Epithelial cell of prostate (primary cell): Measurements from ENCODE around the gene SMG7.
"Not testable (repeated sequence)": the region's sequence is repeated elsewhere in the genome, so short reads cannot be mapped to it uniquely, and the experiment has no call there.

Source experiments
- DNase-seq: peaks from one replicate; pipeline ENCODE4 v3.0.0-alpha.2; 2011; ENCODE audit warnings: low read depth, low spot score
- H3K27ac ChIP-seq: fragments of 450-650 bp; 2 replicates; pipeline ENCODE4 v1.5.1; 2017; ENCODE audit warnings: mild to moderate bottlenecking

The SMG7 gene, protein sequence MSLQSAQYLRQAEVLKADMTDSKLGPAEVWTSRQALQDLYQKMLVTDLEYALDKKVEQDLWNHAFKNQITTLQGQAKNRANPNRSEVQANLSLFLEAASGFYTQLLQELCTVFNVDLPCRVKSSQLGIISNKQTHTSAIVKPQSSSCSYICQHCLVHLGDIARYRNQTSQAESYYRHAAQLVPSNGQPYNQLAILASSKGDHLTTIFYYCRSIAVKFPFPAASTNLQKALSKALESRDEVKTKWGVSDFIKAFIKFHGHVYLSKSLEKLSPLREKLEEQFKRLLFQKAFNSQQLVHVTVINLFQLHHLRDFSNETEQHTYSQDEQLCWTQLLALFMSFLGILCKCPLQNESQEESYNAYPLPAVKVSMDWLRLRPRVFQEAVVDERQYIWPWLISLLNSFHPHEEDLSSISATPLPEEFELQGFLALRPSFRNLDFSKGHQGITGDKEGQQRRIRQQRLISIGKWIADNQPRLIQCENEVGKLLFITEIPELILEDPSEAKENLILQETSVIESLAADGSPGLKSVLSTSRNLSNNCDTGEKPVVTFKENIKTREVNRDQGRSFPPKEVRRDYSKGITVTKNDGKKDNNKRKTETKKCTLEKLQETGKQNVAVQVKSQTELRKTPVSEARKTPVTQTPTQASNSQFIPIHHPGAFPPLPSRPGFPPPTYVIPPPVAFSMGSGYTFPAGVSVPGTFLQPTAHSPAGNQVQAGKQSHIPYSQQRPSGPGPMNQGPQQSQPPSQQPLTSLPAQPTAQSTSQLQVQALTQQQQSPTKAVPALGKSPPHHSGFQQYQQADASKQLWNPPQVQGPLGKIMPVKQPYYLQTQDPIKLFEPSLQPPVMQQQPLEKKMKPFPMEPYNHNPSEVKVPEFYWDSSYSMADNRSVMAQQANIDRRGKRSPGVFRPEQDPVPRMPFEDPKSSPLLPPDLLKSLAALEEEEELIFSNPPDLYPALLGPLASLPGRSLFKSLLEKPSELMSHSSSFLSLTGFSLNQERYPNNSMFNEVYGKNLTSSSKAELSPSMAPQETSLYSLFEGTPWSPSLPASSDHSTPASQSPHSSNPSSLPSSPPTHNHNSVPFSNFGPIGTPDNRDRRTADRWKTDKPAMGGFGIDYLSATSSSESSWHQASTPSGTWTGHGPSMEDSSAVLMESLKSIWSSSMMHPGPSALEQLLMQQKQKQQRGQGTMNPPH

DNA sequence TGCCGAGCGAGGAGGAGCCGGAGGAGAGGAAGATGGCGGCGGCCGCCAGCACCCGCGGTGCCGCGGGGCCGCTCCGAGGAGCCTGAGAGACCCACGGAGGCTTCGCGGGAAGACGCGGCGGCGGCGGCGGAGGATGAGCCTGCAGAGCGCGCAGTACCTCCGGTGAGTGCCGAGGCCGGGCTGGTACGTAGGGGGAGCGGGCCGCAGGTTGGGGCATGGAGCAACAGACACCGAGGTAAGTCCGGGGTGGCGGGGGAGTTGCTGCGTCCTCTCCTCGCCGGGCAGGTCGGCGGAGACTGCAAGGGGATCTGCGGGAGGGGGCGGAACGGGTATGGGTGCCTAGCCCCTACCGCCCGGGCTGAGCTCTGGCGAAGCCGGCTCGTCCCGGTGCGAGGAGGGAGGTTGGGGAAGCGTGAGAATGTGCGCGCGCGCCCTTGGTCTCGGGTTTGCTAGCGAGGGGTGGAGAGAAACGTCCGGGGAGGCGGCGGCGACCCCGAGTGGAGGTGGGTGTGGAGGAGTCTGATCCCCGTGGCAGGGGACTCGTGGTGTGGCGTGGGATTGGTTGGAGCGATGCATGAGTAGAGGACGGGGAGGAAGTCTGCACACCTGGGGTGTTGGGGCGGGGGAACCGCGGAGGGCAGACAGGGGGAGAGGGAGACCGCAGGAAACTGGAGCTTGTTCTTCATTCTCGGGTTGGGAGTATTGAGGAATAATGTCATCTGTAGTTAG is at the start of gene SMG7:
TSS of gene SMG7 (plus strand) at position 12 of the 729 bp plus-strand sequence. CDS start at position 134, 122 bp downstream.
- DNase-seq: no peak

GRCh38 chr1:183423541-183423940 is 48.8 kb upstream of the SMG7 start:
- H3K27ac ChIP-seq: no peak overlapping the region
- no peak for DNase-seq

More for the DNA sequence above, at the start of gene SMG7:
- H3K27ac ChIP-seq: peak within 1 kb of the TSS; percentile 93

DNA sequence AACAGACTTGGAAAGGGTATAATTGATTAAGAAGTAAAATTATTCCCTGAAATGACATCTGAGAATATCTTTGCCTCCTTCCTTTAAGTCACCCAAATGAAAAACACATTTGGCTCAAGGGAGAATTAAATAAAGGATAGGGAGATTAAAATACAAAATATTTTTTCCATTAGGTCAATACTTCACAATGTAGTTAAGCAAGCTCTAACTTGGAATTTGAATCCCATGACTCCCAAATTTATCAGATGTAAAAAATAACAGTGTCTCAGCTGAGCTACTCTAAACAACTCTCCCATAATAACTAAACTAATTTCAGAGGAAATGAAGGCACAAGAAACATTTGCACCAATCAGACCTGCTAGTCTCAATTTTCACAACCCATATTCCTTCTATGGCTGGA is 47.6 kb upstream of the SMG7 start:
- no peak for DNase-seq

DNA sequence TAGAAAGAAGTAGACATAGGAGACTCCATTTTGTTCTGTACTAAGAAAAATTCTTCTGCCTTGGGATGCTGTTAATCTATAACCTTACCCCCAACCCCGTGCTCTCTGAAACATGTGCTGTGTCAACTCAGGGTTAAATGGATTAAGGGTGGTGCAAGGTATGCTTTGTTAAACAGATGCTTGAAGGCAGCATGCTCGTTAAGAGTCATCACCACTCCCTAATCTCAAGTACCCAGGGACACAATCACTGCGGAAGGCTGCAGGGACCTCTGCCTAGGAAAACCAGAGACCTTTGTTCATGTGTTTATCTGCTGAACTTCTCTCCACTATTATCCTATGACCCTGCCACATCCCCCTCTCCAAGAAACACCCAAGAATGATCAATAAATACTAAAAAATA is 44.7 kb upstream of the SMG7 start:
- not testable (repeated sequence) for DNase-seq, H3K27ac ChIP-seq

More for the DNA sequence above, 47.6 kb upstream of the SMG7 start:
- H3K27ac ChIP-seq: no peak overlapping the region

- peak overlapping the region; percentile 75 for H3K27ac ChIP-seq
- no peak for DNase-seq
Observed at GRCh38 chr1:183431840-183432547, 40.3 kb upstream of the SMG7 start.

DNA sequence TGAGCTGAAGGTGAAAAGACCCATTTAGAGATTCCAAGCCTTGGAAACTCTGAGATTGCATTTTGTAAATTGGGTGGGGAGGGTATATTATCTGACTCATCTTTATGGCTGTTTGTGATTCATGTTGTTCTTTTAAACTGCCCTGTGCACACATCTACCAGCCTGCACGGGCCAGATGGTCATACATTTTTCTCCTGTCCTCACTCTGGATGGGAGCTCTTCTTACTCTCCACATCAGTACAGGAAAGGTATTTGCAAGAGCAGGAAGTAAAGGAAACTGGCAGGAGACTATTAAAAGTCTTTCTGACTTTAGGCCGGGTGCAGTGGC is 39.8 kb upstream of the SMG7 start:
- peak overlapping the region; percentile 75 for H3K27ac ChIP-seq
- DNase-seq: peak; percentile 43

GRCh38 chr1:183433703-183434102 is 38.6 kb upstream of the SMG7 start:
- no peak for DNase-seq
- no peak overlapping the region for H3K27ac ChIP-seq

DNA sequence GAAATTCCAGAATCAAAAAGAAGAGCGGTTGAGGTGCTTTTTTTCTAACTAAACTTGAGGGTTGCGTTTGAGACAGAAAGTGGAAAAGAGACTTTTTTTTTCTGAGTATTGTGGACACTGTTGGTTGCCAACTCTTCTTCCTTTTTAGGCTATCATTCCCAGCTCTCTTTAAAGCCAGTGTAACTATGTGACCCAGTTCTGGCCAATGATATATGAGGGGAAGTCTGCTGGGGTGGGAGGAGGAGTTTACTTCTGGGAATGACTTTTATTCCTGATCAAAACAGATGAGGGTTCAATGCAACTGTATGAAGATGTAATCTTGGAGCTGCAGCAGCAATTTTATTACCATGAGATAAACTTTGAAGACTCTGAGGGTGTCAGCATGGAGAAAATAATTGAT is 36.8 kb upstream of the SMG7 start:
- DNase-seq: no peak
- H3K27ac ChIP-seq: no peak overlapping the region

- DNase-seq: no peak
- no peak overlapping the region for H3K27ac ChIP-seq
Observed at GRCh38 chr1:183438060-183438459, 34.2 kb upstream of the SMG7 start.

DNA sequence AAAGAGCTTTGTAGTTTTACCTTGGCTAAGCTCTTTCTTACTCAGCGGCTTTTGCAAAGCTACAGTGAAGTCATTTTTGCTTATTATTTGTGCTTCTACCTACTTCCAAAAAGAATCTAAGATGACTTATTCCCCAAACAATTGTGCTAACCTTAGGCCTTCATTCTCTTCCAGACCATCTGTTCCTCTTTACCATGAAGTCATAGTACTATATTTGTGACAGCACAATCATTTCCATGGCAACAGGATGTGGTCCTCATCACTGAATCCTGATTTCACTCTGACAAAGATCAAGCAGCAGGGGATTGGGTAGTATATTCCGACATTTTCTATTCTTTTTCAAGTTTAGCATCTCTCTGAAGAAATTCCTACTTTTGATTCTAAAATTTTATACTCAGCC is 29.3 kb upstream of the SMG7 start:
- H3K27ac ChIP-seq: no peak overlapping the region
- DNase-seq: no peak

- H3K27ac ChIP-seq: no peak overlapping the region
- no peak for DNase-seq
Observed at GRCh38 chr1:183443466-183443865, 28.8 kb upstream of the SMG7 start.

GRCh38 chr1:183444243-183444642 is 28.1 kb upstream of the SMG7 start:
- no peak overlapping the region for H3K27ac ChIP-seq
- DNase-seq: no peak

- no peak overlapping the region for H3K27ac ChIP-seq
- DNase-seq: no peak
Observed at GRCh38 chr1:183449223-183449770, 23.0 kb upstream of the SMG7 start.

GRCh38 chr1:183450093-183450492 is 22.2 kb upstream of the SMG7 start:
- DNase-seq: no peak

DNA sequence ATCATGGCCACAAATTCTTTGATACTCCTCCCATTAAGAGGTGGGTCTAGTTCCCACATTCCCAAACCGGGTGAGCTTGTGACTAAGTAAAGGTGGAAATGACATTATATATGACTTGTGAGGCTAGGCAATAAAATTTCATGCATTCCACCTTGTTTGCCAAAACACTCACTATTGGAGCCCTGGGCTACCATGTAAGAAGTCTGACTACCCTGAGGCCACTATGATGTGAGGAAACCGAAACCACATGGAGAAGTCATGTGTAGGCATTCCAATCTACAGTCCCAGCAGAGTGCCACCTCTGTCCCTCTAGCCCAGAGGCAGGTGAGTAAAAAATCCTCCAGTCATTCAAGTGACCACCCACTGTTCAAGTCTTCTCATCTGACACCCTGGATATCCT is 17.9 kb upstream of the SMG7 start:
- DNase-seq: peak; percentile 60
- peak overlapping the region; percentile 77 for H3K27ac ChIP-seq

More at GRCh38 chr1:183450093-183450492, 22.2 kb upstream of the SMG7 start:
- H3K27ac ChIP-seq: no peak overlapping the region

GRCh38 chr1:183456826-183457225 is 15.5 kb upstream of the SMG7 start:
- no peak overlapping the region for H3K27ac ChIP-seq
- no peak for DNase-seq

DNA sequence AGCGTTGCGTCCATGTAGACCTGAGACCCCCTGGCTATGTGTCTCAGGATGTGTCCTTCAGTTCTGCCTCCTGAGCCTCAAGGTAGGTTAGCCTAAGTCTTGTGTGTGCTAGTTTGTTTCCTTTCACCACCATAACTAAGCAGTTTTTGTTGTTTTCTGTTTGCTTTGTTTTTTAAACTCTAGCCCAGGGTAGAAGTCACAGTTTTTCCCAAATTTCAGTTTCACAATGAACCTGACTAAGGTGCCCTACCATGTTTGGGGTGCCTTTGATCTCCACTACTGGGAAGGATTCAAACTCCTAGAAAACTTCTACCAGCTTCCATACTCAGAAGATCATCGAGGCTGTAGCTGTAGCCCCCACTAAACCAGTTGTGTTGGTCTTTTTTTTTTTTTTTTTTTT is 14.8 kb upstream of the SMG7 start:
- no peak overlapping the region for H3K27ac ChIP-seq
- no peak for DNase-seq

DNA sequence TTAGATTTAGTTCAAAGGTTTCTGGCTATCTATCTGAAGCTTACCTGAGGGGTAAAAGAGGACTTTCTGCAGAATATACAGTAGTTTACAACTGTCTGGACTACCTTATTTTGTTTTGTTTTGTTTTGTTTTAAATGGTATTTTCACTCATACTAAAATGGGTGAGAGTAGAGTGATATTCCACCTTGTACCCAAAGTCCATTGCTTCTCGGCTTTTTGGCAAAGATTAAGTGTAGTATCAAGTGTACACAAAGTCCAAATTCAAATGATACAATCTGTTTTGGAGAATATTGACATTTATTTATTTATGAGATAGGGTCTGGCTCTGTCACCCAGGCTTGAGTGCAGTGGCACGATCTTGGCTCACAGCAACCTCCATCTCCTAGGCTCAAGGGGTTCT is 11.7 kb upstream of the SMG7 start:
- no peak for DNase-seq
- peak overlapping the region; percentile 66 for H3K27ac ChIP-seq

DNA sequence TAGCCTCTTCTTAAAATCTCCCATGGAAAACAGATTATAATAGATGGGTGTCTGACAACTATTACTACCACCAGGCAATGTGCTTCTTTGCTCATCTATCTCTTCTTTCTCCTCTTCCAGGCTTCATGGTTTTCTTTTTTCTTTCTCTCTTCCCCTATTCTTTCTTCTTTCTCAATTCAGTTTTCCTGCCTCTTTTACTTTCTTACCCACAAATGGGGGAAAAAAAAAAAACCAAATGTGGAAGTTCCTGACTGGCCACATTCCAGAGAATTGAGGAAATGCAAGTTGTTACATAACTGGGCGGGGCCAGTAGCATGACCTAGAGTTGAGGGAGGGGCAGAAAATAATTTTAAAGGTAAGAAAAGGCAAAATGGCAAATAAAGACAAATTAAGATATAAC is 10.9 kb upstream of the SMG7 start:
- no peak for DNase-seq
- peak overlapping the region; percentile 66 for H3K27ac ChIP-seq
